ENCODE results near the gene KAZN.

Gene KAZN

GRCh38 chr1:14996133-14997050, 397.9 kb downstream of the KAZN start:
- DNase-seq = no peak

- no peak for DNase-seq
Measured at GRCh38 chr1:14997646-14998276, 399.3 kb downstream of the KAZN start.

- DNase-seq = no peak
Measured at GRCh38 chr1:14999441-14999840, 401.0 kb downstream of the KAZN start.

- no peak for DNase-seq
Measured at GRCh38 chr1:15000030-15000429, 401.5 kb downstream of the KAZN start.

- no peak for DNase-seq
Measured at GRCh38 chr1:15000671-15001070, 402.2 kb downstream of the KAZN start.

- no peak for DNase-seq
Measured at GRCh38 chr1:15001317-15001915, 402.9 kb downstream of the KAZN start.

- no peak for DNase-seq
Measured at GRCh38 chr1:15002325-15002724, 403.8 kb downstream of the KAZN start.

GRCh38 chr1:15004396-15004795, 405.9 kb downstream of the KAZN start:
- DNase-seq = no peak

GRCh38 chr1:15005116-15005515, 406.6 kb downstream of the KAZN start:
- no peak for DNase-seq

GRCh38 chr1:15007368-15007767, 408.9 kb downstream of the KAZN start:
- DNase-seq = no peak

GRCh38 chr1:15007842-15008241, 409.4 kb downstream of the KAZN start:
- no peak for DNase-seq

GRCh38 chr1:15008783-15009729, 410.6 kb downstream of the KAZN start:
- no peak for DNase-seq

- DNase-seq = no peak
Measured at GRCh38 chr1:15011160-15011559, 412.7 kb downstream of the KAZN start.

- DNase-seq = no peak
Measured at GRCh38 chr1:15011661-15012060, 413.2 kb downstream of the KAZN start.

GRCh38 chr1:15012822-15013221, 414.3 kb downstream of the KAZN start:
- DNase-seq = no peak

- no peak for DNase-seq
Measured at GRCh38 chr1:15013767-15014166, 415.3 kb downstream of the KAZN start.

GRCh38 chr1:15014516-15014915, 416.0 kb downstream of the KAZN start:
- no peak for DNase-seq

GRCh38 chr1:15016001-15016400, 417.5 kb downstream of the KAZN start:
- DNase-seq = no peak

GRCh38 chr1:15016526-15016925, 418.0 kb downstream of the KAZN start:
- DNase-seq = no peak

GRCh38 chr1:15017120-15017519, 418.6 kb downstream of the KAZN start:
- DNase-seq = no peak

GRCh38 chr1:15018767-15019166, 420.3 kb downstream of the KAZN start:
- no peak for DNase-seq

GRCh38 chr1:15020943-15021745, 422.7 kb downstream of the KAZN start:
- DNase-seq = no peak
